ENCODE results near the gene C3orf18.
"Not testable (repeated sequence)": the region's sequence is repeated elsewhere in the genome, so short reads cannot be mapped to it uniquely, and the experiment has no call there.

Gene C3orf18

DNA sequence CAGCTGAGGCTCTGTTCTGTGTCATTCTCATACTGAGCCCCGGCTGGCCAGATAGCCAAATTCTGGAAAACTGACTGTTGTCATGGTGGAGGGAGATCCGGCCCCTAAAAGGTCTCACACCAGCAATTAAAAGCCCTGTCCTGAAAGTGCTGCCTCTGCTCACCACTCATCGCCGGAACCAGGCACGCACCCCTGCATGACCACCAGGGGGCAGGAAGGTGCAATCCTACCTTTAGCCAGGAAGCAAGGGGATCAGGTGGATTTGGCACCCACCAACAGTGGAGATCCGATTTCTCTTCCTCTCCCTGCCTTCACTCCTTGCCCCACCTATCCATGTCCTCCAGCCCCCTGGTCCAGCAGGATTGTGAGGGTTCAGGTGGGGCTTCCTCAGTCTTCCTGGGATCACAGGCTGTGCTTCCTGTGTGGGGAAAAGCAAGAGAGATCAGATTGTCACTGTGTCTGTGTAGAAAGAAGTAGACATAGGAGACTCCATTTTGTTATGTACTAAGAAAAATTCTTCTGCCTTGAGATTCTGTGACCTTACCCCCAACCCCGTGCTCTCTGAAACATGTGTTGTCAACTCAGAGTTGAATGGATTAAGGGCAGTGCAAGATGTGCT is 48.0 kb downstream of the C3orf18 start:
- no peak for TF ChIP-seq ZNF274 (IDR thresholded peaks at IDR 0.05; ENCODE audit: low read depth, low read length)
- no peak overlapping the region for H3K4me3 ChIP-seq (ENCODE audit: low read length)

DNA sequence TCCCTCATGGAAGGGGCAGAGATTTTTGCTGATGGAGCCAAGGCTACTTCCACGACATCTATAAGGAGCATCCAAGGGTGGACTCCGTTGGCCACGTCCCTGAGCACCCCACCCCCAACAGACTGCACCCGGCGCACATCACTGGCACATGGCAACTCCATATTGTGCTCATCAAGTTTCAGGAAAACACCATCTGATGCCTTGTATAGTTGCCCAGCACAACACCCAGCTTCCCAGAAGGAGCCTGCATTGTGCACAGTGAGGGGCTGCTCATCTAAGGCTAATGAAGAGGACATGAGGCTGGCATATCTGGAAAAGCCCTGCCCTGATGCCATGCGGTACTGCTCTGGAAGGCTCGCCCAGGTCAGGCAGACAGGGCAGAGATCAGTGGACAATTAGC is 49.1 kb downstream of the C3orf18 start:
- TF ChIP-seq ZNF274 (IDR thresholded peaks at IDR 0.05; ENCODE audit: low read depth, low read length), result no peak
- no peak overlapping the region for H3K4me3 ChIP-seq (ENCODE audit: low read length)

DNA sequence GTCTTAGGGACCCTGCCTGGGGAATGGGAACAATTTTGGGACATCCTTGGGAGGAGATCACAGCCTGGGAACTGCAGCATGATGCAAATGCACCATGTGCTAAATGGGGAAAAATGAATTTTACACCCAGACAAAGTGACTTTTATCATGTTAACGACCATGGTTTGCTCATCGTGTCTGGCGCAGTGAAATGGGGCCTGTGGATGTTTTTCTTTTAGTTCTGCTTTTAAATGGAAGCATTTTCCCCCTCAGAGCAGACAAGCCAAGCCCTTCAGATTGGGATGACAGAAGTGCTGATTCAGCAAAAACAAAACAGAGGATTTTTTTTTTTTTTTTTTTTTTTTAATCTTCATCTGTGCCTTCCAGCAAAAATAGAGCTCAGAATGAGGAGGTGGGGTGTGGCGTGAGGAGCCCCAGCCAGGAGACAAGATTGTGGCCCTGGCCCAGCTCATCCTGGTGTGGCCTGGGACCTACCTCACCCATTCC is 49.8 kb downstream of the C3orf18 start:
- no peak for TF ChIP-seq ZNF274 (IDR thresholded peaks at IDR 0.05; ENCODE audit: low read depth, low read length)
- no peak overlapping the region for H3K4me3 ChIP-seq (ENCODE audit: low read length)

DNA sequence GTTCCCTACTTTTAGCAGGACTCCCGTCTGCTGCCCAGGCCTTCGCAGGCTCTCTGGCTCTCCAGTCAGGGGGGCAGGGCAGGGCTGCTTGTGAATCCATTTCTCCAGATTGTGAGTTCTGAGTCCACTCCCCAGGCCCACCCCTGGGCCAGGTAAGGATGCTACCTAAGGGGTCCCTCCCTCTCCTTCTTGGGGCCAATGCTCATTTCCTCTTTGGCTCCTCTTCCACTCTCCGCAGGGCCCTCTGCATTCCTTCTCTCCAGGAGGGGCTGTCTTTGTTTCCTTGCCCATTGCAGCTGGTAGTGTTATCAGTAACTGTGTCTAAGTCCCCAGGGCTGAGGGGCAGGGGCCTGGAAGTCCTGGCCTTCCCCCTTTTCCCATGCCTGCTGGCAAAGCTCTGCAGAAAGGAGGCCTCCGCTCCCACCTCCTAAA is 51.1 kb downstream of the C3orf18 start:
- no peak for TF ChIP-seq ZNF274 (IDR thresholded peaks at IDR 0.05; ENCODE audit: low read depth, low read length)
- H3K4me3 ChIP-seq (ENCODE audit: low read length), result no peak overlapping the region

DNA sequence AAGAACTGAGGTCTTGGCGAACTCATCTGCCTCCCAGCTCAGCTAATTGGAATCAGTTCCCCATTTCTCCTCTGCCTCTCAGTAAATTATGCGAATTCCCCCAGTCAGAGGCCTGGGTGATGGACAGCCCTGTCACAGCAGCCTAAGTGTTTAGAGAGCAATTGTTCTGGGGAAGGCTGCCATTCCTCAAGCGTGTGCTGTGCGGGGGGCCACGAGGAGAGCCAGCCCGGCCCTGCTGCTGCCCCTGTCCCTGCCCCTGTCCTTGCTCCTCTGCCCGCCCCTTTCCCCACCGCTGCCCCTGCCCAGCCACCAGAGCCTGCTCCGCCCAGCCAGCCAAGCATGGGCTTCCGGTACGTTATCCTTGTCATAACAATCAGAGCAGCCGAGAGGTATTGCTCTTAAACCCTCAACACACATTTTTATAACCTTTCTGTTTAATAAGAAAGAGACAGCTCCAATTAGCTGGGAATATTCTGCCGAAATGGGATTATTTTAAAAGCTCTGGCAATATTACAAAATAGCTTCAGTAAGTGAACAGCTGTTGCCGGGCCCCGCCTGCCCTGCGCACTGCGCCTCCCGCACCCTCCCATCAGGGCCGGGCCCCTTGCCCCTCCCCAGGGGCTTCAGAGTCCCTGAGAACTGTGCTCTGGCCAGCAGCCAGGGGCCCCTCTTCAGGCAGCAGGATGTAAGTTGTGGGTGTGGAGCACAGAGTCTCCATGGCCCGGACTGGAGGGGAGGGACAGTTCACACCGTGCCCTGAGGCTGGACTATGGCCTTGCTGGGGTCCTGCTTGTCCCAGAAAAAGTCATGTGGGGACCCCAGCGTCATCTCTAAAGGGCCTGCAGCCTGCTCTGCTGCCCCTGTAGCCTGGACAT is 51.7 kb downstream of the C3orf18 start:
- TF ChIP-seq ZNF274 (IDR thresholded peaks at IDR 0.05; ENCODE audit: low read depth, low read length), result no peak
- H3K4me3 ChIP-seq (ENCODE audit: low read length), result no peak overlapping the region

DNA sequence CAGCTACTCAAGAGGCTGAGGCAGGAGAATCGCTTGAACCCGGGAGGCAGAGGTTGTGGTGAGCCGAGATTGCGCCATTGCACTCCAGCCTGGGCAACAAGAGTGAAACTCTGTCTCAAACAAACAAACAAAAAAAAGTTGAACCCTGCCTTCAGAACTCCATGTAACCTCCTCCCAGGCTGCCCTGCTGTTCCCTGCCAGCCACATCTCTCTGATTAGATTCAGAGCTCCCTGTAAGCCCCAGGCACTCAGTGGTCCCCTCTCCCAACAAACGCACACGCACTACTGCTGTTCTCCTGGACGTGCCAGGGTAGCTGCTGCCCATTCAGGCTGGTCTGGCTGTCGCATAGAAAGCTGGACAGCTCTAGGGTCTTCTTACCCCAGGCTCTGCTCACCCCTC is 54.6 kb downstream of the C3orf18 start:
- H3K4me3 ChIP-seq (ENCODE audit: low read length), result not testable (repeated sequence)

DNA sequence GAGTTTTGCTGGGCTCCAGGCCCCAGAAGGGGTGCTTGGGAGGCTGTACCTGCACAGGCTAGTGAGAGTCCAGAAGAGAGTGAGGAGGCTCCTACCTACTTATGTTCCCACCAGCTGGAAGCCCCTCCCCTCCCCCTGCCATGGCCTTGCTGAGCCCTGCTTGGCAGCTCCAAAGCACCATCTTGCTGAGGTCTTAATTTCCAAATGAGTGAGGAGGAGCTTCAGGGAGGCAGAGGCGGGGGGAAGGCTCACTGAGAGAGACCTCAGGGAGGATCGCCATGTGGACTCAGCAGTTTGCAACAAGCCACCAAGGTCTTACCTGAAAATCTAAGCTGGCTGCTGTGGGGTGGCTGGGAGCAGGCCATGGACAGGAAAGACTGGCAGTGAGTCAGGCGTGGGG is 55.4 kb downstream of the C3orf18 start:
- TF ChIP-seq ZNF274 (IDR thresholded peaks at IDR 0.05; ENCODE audit: low read depth, low read length), result no peak
- no peak overlapping the region for H3K4me3 ChIP-seq (ENCODE audit: low read length)

DNA sequence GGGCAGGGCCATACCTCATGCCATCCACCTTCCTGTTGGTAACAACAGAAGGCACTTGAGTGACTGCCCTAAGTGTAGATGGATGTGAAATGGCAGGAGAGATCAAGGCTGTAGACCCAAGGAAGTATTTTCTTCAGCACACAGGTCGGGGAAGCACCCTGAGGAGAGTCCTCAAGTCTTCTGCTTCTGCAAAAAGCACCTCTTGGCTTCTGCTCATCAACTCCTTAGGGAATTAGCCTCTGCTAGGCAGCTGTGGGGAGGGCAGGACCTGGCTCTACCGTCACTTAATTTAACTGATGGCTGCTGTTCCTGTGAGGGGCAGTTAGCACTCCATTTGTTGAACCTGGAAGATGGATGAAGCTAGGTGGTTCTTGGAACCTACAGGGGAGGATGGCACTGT is 57.2 kb downstream of the C3orf18 start:
- no peak overlapping the region for H3K4me3 ChIP-seq (ENCODE audit: low read length)
- no peak for TF ChIP-seq ZNF274 (IDR thresholded peaks at IDR 0.05; ENCODE audit: low read depth, low read length)

DNA sequence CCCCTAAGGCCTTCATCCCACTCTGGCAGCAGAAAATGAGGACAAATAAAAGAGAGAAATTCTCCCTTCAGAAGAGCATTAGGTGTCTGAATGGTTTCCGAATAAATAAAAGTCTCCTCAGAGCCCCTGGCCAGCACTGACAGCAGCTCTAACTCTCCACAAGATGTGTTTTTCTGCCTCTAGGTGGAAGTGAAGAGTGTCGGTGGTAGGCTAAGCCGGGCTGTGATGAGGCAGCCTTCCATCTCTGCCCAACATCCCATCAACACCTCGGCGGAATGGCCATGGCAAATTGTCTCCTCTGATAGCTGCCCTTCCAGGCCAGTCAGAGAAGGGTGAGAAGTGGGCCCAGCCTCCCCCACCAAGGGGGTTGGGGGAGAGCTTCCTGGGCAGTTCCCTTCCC is 57.8 kb downstream of the C3orf18 start:
- no peak for TF ChIP-seq ZNF274 (IDR thresholded peaks at IDR 0.05; ENCODE audit: low read depth, low read length)
- no peak overlapping the region for H3K4me3 ChIP-seq (ENCODE audit: low read length)

DNA sequence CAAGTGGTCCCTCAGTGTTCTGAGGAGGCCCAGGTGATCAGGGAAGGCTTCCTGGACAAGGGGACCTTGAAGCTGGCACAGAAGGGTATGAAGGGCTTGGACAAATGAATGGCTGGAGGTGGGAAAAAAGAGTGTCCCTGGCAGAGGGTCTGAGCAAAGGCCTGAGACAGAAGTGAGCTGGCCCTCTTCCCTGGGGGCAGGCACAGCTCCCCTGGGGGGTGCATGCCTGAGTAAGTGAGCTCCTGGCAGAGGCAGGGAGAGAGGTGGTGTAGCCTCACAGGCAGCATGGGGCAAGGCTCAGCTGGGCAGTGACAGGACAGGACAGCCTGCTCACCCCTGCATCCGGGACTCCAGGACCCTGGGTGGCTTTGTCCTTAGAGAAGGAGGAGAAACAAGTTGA is 58.7 kb downstream of the C3orf18 start:
- no peak for TF ChIP-seq ZNF274 (IDR thresholded peaks at IDR 0.05; ENCODE audit: low read depth, low read length)
- H3K4me3 ChIP-seq (ENCODE audit: low read length), result no peak overlapping the region
